Neuronal stem cell (in vitro differentiated cells): ENCODE data around the gene EVA1A. TPM values are rescaled to one million over a fixed set of nuclear protein-coding genes. Genes with fewer than 3 reads are reported as not detected.

Source experiments
- DNase-seq: peaks from one replicate; pipeline ENCODE4 v3.0.0-alpha.2; 2013; ENCODE audit warnings: low spot score
- H2AFZ ChIP-seq: one replicate; pipeline ENCODE4 v1.6.1; 2013; ENCODE audit warnings: mild to moderate bottlenecking, low read length, inconsistent platforms
- H2AK5ac ChIP-seq: 2 replicates; pipeline ENCODE4 v1.6.1; 2013; ENCODE audit warnings: low read depth, mild to moderate bottlenecking, inconsistent platforms, low read length, moderate library complexity, mixed read lengths
- H2BK120ac ChIP-seq: 2 replicates; pipeline ENCODE4 v1.6.1; 2013; ENCODE audit warnings: low read depth, mild to moderate bottlenecking, inconsistent platforms, low read length, moderate library complexity, mixed read lengths
- H2BK12ac ChIP-seq: one replicate; pipeline ENCODE4 v1.6.1; 2013; ENCODE audit warnings: low read length, inconsistent platforms
- H2BK15ac ChIP-seq: 2 replicates; pipeline ENCODE4 v1.6.1; 2013; ENCODE audit warnings: mild to moderate bottlenecking, low read length, inconsistent platforms, mixed read lengths
- H2BK5ac ChIP-seq: one replicate; pipeline ENCODE4 v1.6.1; 2013; ENCODE audit warnings: inconsistent platforms, mild to moderate bottlenecking, low read length, moderate library complexity
- H3K14ac ChIP-seq: one replicate; pipeline ENCODE4 v1.6.1; 2013; ENCODE audit warnings: low read length, inconsistent platforms
- H3K18ac ChIP-seq: 2 replicates; pipeline ENCODE4 v1.6.1; 2013; ENCODE audit warnings: low read length, inconsistent platforms
- H3K23ac ChIP-seq: 2 replicates; pipeline ENCODE4 v1.6.1; 2013; ENCODE audit warnings: low read depth, mild to moderate bottlenecking, mixed read lengths, low read length, inconsistent platforms; ENCODE audit not compliant: poor library complexity
- H3K27ac ChIP-seq: replicated peaks from 3 replicates; pipeline ENCODE4 v1.5.1; 2013; ENCODE audit warnings: low read length, inconsistent platforms
- H3K27me3 ChIP-seq, 3 experiments: 2 replicates each; pipeline ENCODE4 v1.6.1; 2013; ENCODE audit warnings: low read length in 3 of 3, mild to moderate bottlenecking in 2 of 3, inconsistent platforms in 1 of 3, low read depth in 1 of 3, mixed read lengths in 1 of 3, moderate library complexity in 1 of 3; ENCODE audit not compliant: control insufficient read depth in 3 of 3, insufficient read depth in 3 of 3
- H3K36me3 ChIP-seq, 2 donors: replicated peaks in 1 of 2; 2 replicates each; pipeline ENCODE4 v1.6.1; 2013; ENCODE audit warnings: low read length in 2 of 2; ENCODE audit not compliant: control insufficient read depth in 2 of 2, insufficient read depth in 2 of 2
- H3K4ac ChIP-seq: 2 replicates; pipeline ENCODE4 v1.6.1; 2013; ENCODE audit warnings: inconsistent platforms, mild to moderate bottlenecking, low read length, moderate library complexity
- H3K4me1 ChIP-seq, 2 donors: 1 replicate in 1 of 2; 2 replicates in 1 of 2; pipeline ENCODE4 v1.6.1; 2013; ENCODE audit warnings: low read length in 2 of 2, low read depth in 1 of 2; ENCODE audit not compliant: control insufficient read depth in 2 of 2, insufficient read depth in 1 of 2
- H3K4me2 ChIP-seq: one replicate; pipeline ENCODE4 v1.6.1; 2013; ENCODE audit warnings: mild to moderate bottlenecking, low read length, inconsistent platforms; ENCODE audit not compliant: insufficient read depth, poor library complexity, severe bottlenecking
- H3K4me3 ChIP-seq, 2 donors: 2 replicates each; pipeline ENCODE4 v1.5.1; 2013; ENCODE audit warnings: low read length in 2 of 2, mild to moderate bottlenecking in 2 of 2, inconsistent platforms in 1 of 2, moderate library complexity in 1 of 2
- H3K79me1 ChIP-seq: one replicate; pipeline ENCODE4 v1.6.1; 2013; ENCODE audit warnings: low read depth, mild to moderate bottlenecking, inconsistent platforms, low read length, moderate library complexity
- H3K9ac ChIP-seq: one replicate; pipeline ENCODE4 v1.6.1; 2013; ENCODE audit warnings: mild to moderate bottlenecking, low read depth, low read length, inconsistent platforms; ENCODE audit not compliant: poor library complexity
- H3K9me3 ChIP-seq, 2 donors: replicated peaks in 1 of 2; 2 replicates each; pipeline versions ENCODE3 to v1.6.1; 2013; ENCODE audit warnings: low read length in 2 of 2, mild to moderate bottlenecking in 2 of 2, inconsistent platforms in 1 of 2, low read depth in 1 of 2, mixed read lengths in 1 of 2, moderate library complexity in 1 of 2; ENCODE audit not compliant: control insufficient read depth in 2 of 2, insufficient read depth in 1 of 2
- H4K8ac ChIP-seq: one replicate; pipeline ENCODE4 v1.6.1; 2013; ENCODE audit warnings: low read depth, mild to moderate bottlenecking, inconsistent platforms, low read length, moderate library complexity
- H4K91ac ChIP-seq: one replicate; pipeline ENCODE4 v1.6.1; 2013; ENCODE audit warnings: low read length, low read depth, mild to moderate bottlenecking, inconsistent platforms; ENCODE audit not compliant: poor library complexity
- WGBS, 2 donors: extraction: QIAGEN DNeasy Blood & Tissue Kit; methylation state at CpG; one replicate each; pipeline ENCODE4 v1.1.7; 2013; ENCODE audit warnings: missing lambda C conversion rate in 2 of 2, mixed read lengths in 1 of 2; ENCODE audit not compliant: insufficient read length in 2 of 2, insufficient replicate concordance in 1 of 2; ENCODE audit errors: extremely low coverage in 2 of 2; 5-methylcytosine and 5-hydroxymethylcytosine counted together
- polyA plus RNA-seq, 2 experiments: library from polyadenylated mRNA; stranded (reverse); fragments of 200-250 nt; gene quantifications; one replicate each; pipeline ENCODE4 v1.2.3, GENCODE V29; 2013

Gene EVA1A, protein sequence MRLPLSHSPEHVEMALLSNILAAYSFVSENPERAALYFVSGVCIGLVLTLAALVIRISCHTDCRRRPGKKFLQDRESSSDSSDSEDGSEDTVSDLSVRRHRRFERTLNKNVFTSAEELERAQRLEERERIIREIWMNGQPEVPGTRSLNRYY
- polyA plus RNA-seq (2013, experiment 1 of 2): 1.7 TPM
- polyA plus RNA-seq (2013, experiment 2 of 2): 1.6 TPM

- H3K18ac ChIP-seq: peak within 1 kb of the TSS; percentile 85
- H3K23ac ChIP-seq: no peak within 1 kb of the TSS
- peak; percentile 52 for DNase-seq
- no peak within 1 kb of the TSS for H2BK12ac ChIP-seq
- no peak within 1 kb of the TSS for H2BK5ac ChIP-seq
- peak within 1 kb of the TSS; percentile 94 for H2AFZ ChIP-seq
- H2BK120ac ChIP-seq: no peak within 1 kb of the TSS
- WGBS, 2 donors: no CpG with 5 or more reads among the region's 46 CpGs
- H2AK5ac ChIP-seq: no peak within 1 kb of the TSS
- H3K14ac ChIP-seq: no peak within 1 kb of the TSS
- H3K4me1 ChIP-seq: peaks cover 5 to 8% of the 10 kb centered on the region in 2 donors
- no peak within 1 kb of the TSS for H3K27ac ChIP-seq
- no peaks in the 10 kb centered on the region for H3K9me3 ChIP-seq
- peak within 1 kb of the TSS; percentile 62 to 91 for H3K4me3 ChIP-seq
- H4K91ac ChIP-seq: no peak within 1 kb of the TSS
- H3K36me3 ChIP-seq: no peaks in the 10 kb centered on the region
- H3K4ac ChIP-seq: no peak within 1 kb of the TSS
- peak within 1 kb of the TSS; percentile 86 for H3K9ac ChIP-seq
- peaks cover 0 to 8% (median 0%) of the 10 kb centered on the region in 3 experiments for H3K27me3 ChIP-seq
- H3K4me2 ChIP-seq: peak within 1 kb of the TSS; percentile 82
- H2BK15ac ChIP-seq: peak within 1 kb of the TSS; percentile 5
- H3K79me1 ChIP-seq: no peaks in the 10 kb centered on the region
- H4K8ac ChIP-seq: no peak within 1 kb of the TSS
Measured at GRCh38 chr2:75560768-75561565, at the start of gene EVA1A. EVA1A (minus strand) TSS chr2:75560939; CDS start chr2:75518140, 42,799 bp downstream.

DNA sequence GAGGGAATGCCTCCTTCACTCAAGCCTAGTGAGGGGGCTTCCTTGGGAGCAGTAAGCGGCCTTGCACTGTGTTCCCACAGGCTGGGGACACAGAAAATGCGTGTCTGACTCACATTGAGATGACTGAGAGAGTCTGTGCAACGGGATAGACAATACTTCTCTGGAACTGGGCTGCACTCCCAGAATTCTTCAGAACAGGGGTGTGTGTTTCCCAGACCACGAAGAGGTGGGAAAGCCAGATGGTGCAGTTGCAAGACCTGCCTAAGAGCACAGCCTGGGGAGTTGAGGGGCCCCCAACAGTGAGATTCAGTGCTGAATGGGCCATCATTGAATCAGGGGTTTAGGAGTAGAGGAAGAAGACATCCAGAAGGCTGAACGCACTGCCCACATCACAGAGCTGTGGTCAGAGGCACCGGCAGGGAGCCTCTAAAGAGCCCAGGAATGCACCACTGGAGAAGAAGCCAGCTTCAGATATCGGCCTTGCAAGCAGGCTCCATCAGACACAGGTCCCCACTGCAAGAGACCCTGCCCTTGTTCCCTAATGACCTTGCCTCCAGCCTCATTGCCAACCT is 49.3 kb upstream of the EVA1A start:
- Histone ChIP-seq H2AK5ac (peak overlapping the region; percentile 36), H3K27ac (no peak overlapping the region), H2AFZ (no peak overlapping the region), H3K79me1 (no peaks in the 10 kb centered on the region), H3K9me3 (peaks cover 0 to 4% of the 10 kb centered on the region in 2 donors), H2BK5ac (no peak overlapping the region), H3K4me3 (no peak overlapping the region), H4K8ac (no peak overlapping the region), H3K27me3 (no peaks in the 10 kb centered on the region), H3K9ac (no peak overlapping the region), H2BK12ac (no peak overlapping the region), H3K4ac (no peak overlapping the region), H4K91ac (no peak overlapping the region), H3K36me3 (no peaks in the 10 kb centered on the region), H3K14ac (no peak overlapping the region), H3K4me2 (no peak overlapping the region), H3K23ac (no peak overlapping the region), H3K18ac (no peak overlapping the region), H2BK120ac (peak overlapping the region; percentile 45), H2BK15ac (no peak overlapping the region), H3K4me1 (peaks cover 12 to 28% of the 10 kb centered on the region in 2 donors)
- no CpG with 5 or more reads among the region's 7 CpGs for WGBS, 2 donors
- DNase-seq: no peak

- Histone ChIP-seq H2BK15ac (no peak overlapping the region), H2AK5ac (no peak overlapping the region), H2BK5ac (no peak overlapping the region), H3K9me3 (peaks cover 0 to 4% of the 10 kb centered on the region in 2 donors), H3K23ac (no peak overlapping the region), H3K36me3 (no peaks in the 10 kb centered on the region), H3K14ac (no peak overlapping the region), H2BK12ac (no peak overlapping the region), H3K4me2 (peak overlapping the region; percentile 80), H3K4ac (no peak overlapping the region), H2AFZ (no peak overlapping the region), H4K91ac (no peak overlapping the region), H2BK120ac (no peak overlapping the region), H3K4me3 (no peak overlapping the region), H3K27me3 (no peaks in the 10 kb centered on the region), H3K27ac (no peak overlapping the region), H3K18ac (no peak overlapping the region), H3K79me1 (no peaks in the 10 kb centered on the region), H3K9ac (no peak overlapping the region), H4K8ac (no peak overlapping the region), H3K4me1 (peaks cover 12 to 28% of the 10 kb centered on the region in 2 donors)
- no CpG with 5 or more reads among the region's 5 CpGs for WGBS, 2 donors
- DNase-seq: no peak
Measured at GRCh38 chr2:75609334-75609689, 48.6 kb upstream of the EVA1A start.
